Erythroblast (primary cell): ENCODE data around the gene ART1.

Experiments used
- GATA1 ChIP-seq: IDR thresholded peaks from 2 replicates; pipeline ENCODE4 v1.6.1; 2011; ENCODE audit warnings: low read depth, mild to moderate bottlenecking, control low read depth, low read length, moderate library complexity
- POLR2A ChIP-seq: IDR thresholded peaks from 2 replicates; pipeline ENCODE4 v1.6.1; 2011; ENCODE audit warnings: mild to moderate bottlenecking, low read length

GRCh38 chr11:3631331-3631730 lies 13.6 kb upstream of the ART1 start:
- no peak for TF ChIP-seq POLR2A
- no peak for TF ChIP-seq GATA1
